ENCODE measurements around the gene SNX15. TPM values are rescaled to one million over a fixed set of nuclear protein-coding genes. Genes with fewer than 3 reads are reported as not detected.

The SNX15 gene
- total and polyA plus RNA-seq, 3 donors from 2014 or later: 15.6 to 22.5 (median 17.0) TPM

- no peak for TF ChIP-seq CTCF (IDR thresholded peaks at IDR 0.05)
- TF ChIP-seq POLR2A (IDR thresholded peaks at IDR 0.05): no peak
- Histone ChIP-seq H3K9me3 (no peaks in the 10 kb centered on the region), H3K36me3 (ENCODE audit: low read depth, missing control alignments) (no peaks in the 10 kb centered on the region), H3K27me3 (no peaks in the 10 kb centered on the region), H3K4me3 (no peak overlapping the region), H3K27ac (no peak overlapping the region), H3K4me1 (peaks cover 12% of the 10 kb centered on the region)
- WGBS, 2 donors: 88 to 90% methylated on average over 3 to 4 of the region's 4 CpGs
- DNase-seq: no peak
- intact Hi-C loops (cut with DNase I; ENCODE audit: low total_unique reads): no loop called here
Measured at GRCh38 chr11:65089621-65090020, 62.4 kb downstream of the SNX15 start.

Small RNAs within 50 kb of the gene (microRNA-seq; reads per million reads assigned to microRNA genes)
- gene MIR6879 (ENCODE audit: borderline number of aligned reads in 2 of 2, borderline replicate concordance in 1 of 2): 0 to 1.4 reads per million in 2 donors

Small RNAs within 50 kb of the gene (small RNA-seq; reads per million reads assigned to genes)
- gene MIR6879: 0 reads per million in 2 donors
- gene SNX15: 0 reads per million in 2 donors

Other genes starting within 250 kb of the SNX15 start
- 100 to 1,000 TPM; 431 to 499 TPM for gene SF1, start 248.9 kb upstream of the SNX15 start, total RNA-seq
- 455 TPM for gene SF1, start 248.9 kb upstream of the SNX15 start, polyA plus RNA-seq (ENCODE audit: insufficient read depth, low read depth, low replicate concordance)
- gene MAP4K2, start 224.2 kb upstream of the SNX15 start, total RNA-seq: 10 to 100 TPM; 27.7 to 29.8 TPM
- 14.9 TPM for gene MAP4K2, start 224.2 kb upstream of the SNX15 start, polyA plus RNA-seq (ENCODE audit: insufficient read depth, low read depth, low replicate concordance)
- 10 to 100 TPM; 36.7 to 40.8 TPM for gene MEN1, start 216.9 kb upstream of the SNX15 start, total RNA-seq
- gene MEN1, start 216.9 kb upstream of the SNX15 start, polyA plus RNA-seq (ENCODE audit: insufficient read depth, low read depth, low replicate concordance): 29.7 TPM
- gene CDC42BPG, start 182.8 kb upstream of the SNX15 start, total RNA-seq: 1 to 10 TPM; 7.6 to 9.2 TPM
- gene CDC42BPG, start 182.8 kb upstream of the SNX15 start, polyA plus RNA-seq (ENCODE audit: insufficient read depth, low read depth, low replicate concordance): 5.3 TPM
- 100 to 1,000 TPM; 230 to 455 TPM for gene EHD1, start 148.8 kb upstream of the SNX15 start, total RNA-seq
- 328 TPM for gene EHD1, start 148.8 kb upstream of the SNX15 start, polyA plus RNA-seq (ENCODE audit: insufficient read depth, low read depth, low replicate concordance)
- 10 to 100 TPM; 51.1 to 56.1 TPM for gene ATG2A, start 110.2 kb upstream of the SNX15 start, total RNA-seq
- 22.2 TPM for gene ATG2A, start 110.2 kb upstream of the SNX15 start, polyA plus RNA-seq (ENCODE audit: insufficient read depth, low read depth, low replicate concordance)
- gene PPP2R5B, start 102.8 kb upstream of the SNX15 start, total RNA-seq: 10 to 100 TPM; 19.4 to 26.2 TPM
- gene PPP2R5B, start 102.8 kb upstream of the SNX15 start, polyA plus RNA-seq (ENCODE audit: insufficient read depth, low read depth, low replicate concordance): 9.9 TPM
- gene GPHA2, start 91.5 kb upstream of the SNX15 start, total RNA-seq: 1 to 10 TPM; 7.0 to 9.4 TPM
- 6.9 TPM for gene GPHA2, start 91.5 kb upstream of the SNX15 start, polyA plus RNA-seq (ENCODE audit: insufficient read depth, low read depth, low replicate concordance)
- 10 to 100 TPM; 14.4 to 34.8 TPM for gene MAJIN, start 55.3 kb upstream of the SNX15 start, total RNA-seq
- 36.4 TPM for gene MAJIN, start 55.3 kb upstream of the SNX15 start, polyA plus RNA-seq (ENCODE audit: insufficient read depth, low read depth, low replicate concordance)
- gene BATF2, start 30.5 kb upstream of the SNX15 start, total RNA-seq: 1 to 10 TPM in 1 of 2 donors, under 1 TPM in 1; 0.94 to 1.5 TPM
- 2.7 TPM for gene BATF2, start 30.5 kb upstream of the SNX15 start, polyA plus RNA-seq (ENCODE audit: insufficient read depth, low read depth, low replicate concordance)
- gene ARL2, start 13.3 kb upstream of the SNX15 start, total RNA-seq: 100 to 1,000 TPM; 127 to 154 TPM
- 235 TPM for gene ARL2, start 13.3 kb upstream of the SNX15 start, polyA plus RNA-seq (ENCODE audit: insufficient read depth, low read depth, low replicate concordance)
- 10 to 100 TPM; 40.5 to 41.0 TPM for gene SAC3D1, start 13.8 kb downstream of the SNX15 start, total RNA-seq
- 63.5 TPM for gene SAC3D1, start 13.8 kb downstream of the SNX15 start, polyA plus RNA-seq (ENCODE audit: insufficient read depth, low read depth, low replicate concordance)
- gene NAALADL1, start 31.1 kb downstream of the SNX15 start, total RNA-seq: 10 to 100 TPM; 16.5 to 18.1 TPM
- 16.0 TPM for gene NAALADL1, start 31.1 kb downstream of the SNX15 start, polyA plus RNA-seq (ENCODE audit: insufficient read depth, low read depth, low replicate concordance)
- 10 to 100 TPM; 28.5 to 50.9 TPM for gene CDCA5, start 56.6 kb downstream of the SNX15 start, total RNA-seq
- 93.3 TPM for gene CDCA5, start 56.6 kb downstream of the SNX15 start, polyA plus RNA-seq (ENCODE audit: insufficient read depth, low read depth, low replicate concordance)
- gene ZFPL1, start 56.8 kb downstream of the SNX15 start, total RNA-seq: 10 to 100 TPM; 52.7 to 57.2 TPM
- 70.6 TPM for gene ZFPL1, start 56.8 kb downstream of the SNX15 start, polyA plus RNA-seq (ENCODE audit: insufficient read depth, low read depth, low replicate concordance)
- 100 to 1,000 TPM; 173 to 252 TPM for gene VPS51, start 68.8 kb downstream of the SNX15 start, total RNA-seq
- 91.1 TPM for gene VPS51, start 68.8 kb downstream of the SNX15 start, polyA plus RNA-seq (ENCODE audit: insufficient read depth, low read depth, low replicate concordance)
- gene TM7SF2, start 84.4 kb downstream of the SNX15 start, total RNA-seq: 10 to 100 TPM; 42.0 to 49.6 TPM
- gene TM7SF2, start 84.4 kb downstream of the SNX15 start, polyA plus RNA-seq (ENCODE audit: insufficient read depth, low read depth, low replicate concordance): 36.4 TPM
- gene ZNHIT2, start 90.3 kb downstream of the SNX15 start, total RNA-seq: 100 to 1,000 TPM in 1 of 2 donors, 10 to 100 TPM in 1; 64.2 to 119 TPM
- 47.3 TPM for gene ZNHIT2, start 90.3 kb downstream of the SNX15 start, polyA plus RNA-seq (ENCODE audit: insufficient read depth, low read depth, low replicate concordance)
- gene FAU, start 94.7 kb downstream of the SNX15 start, total RNA-seq: 100 to 1,000 TPM; 441 to 583 TPM
- gene FAU, start 94.7 kb downstream of the SNX15 start, polyA plus RNA-seq (ENCODE audit: insufficient read depth, low read depth, low replicate concordance): 761 TPM
- 10 to 100 TPM; 82.8 to 87.7 TPM for gene MRPL49, start 94.9 kb downstream of the SNX15 start, total RNA-seq
- 53.9 TPM for gene MRPL49, start 94.9 kb downstream of the SNX15 start, polyA plus RNA-seq (ENCODE audit: insufficient read depth, low read depth, low replicate concordance)
- gene SYVN1, start 107.1 kb downstream of the SNX15 start, total RNA-seq: 10 to 100 TPM; 67.4 to 87.2 TPM
- 62.0 TPM for gene SYVN1, start 107.1 kb downstream of the SNX15 start, polyA plus RNA-seq (ENCODE audit: insufficient read depth, low read depth, low replicate concordance)
- gene SPDYC, start 142.8 kb downstream of the SNX15 start, total RNA-seq: 1 to 10 TPM; 1.2 TPM
- gene SPDYC, start 142.8 kb downstream of the SNX15 start, polyA plus RNA-seq (ENCODE audit: insufficient read depth, low read depth, low replicate concordance): 0.80 TPM
- gene CAPN1, start 154.5 kb downstream of the SNX15 start, total RNA-seq: 10 to 100 TPM; 36.2 to 85.3 TPM
- gene CAPN1, start 154.5 kb downstream of the SNX15 start, polyA plus RNA-seq (ENCODE audit: insufficient read depth, low read depth, low replicate concordance): 27.3 TPM
- 10 to 100 TPM; 24.2 to 27.6 TPM for gene POLA2, start 234.5 kb downstream of the SNX15 start, total RNA-seq
- 21.9 TPM for gene POLA2, start 234.5 kb downstream of the SNX15 start, polyA plus RNA-seq (ENCODE audit: insufficient read depth, low read depth, low replicate concordance)

Data from testis (tissue), 3 donors.